LHCN-M2 (cell line): ENCODE measurements around the gene TOR4A. TPM values are rescaled to one million over a fixed set of nuclear protein-coding genes. Genes with fewer than 3 reads are reported as not detected.

Source experiments
- total RNA-seq: library from RNA; depleted of rRNA; stranded (reverse); fragments of >200 nt; gene quantifications from 2 replicates; pipeline ENCODE4 v1.2.3, GENCODE V29; 2014; rRNA removed

Gene TOR4A
- total RNA-seq, 1 experiment from 2014 or later = 2.6 TPM

Other genes starting within 250 kb of the TOR4A start
- gene ABCA2, start 249.5 kb upstream of the TOR4A start, total RNA-seq = 13.2 and 15.5 TPM in 2 replicates
- not detected in 2 replicates for gene FUT7, start 245.6 kb upstream of the TOR4A start, total RNA-seq
- gene NPDC1, start 231.5 kb upstream of the TOR4A start, total RNA-seq = 5.3 and 5.5 TPM in 2 replicates
- gene ENTPD2, start 223.7 kb upstream of the TOR4A start, total RNA-seq = not detected in 2 replicates
- gene SAPCD2, start 207.2 kb upstream of the TOR4A start, total RNA-seq = 16.1 and 17.7 TPM in 2 replicates
- gene UAP1L1, start 200.2 kb upstream of the TOR4A start, total RNA-seq = 13.6 and 17.6 TPM in 2 replicates
- gene MAN1B1, start 190.7 kb upstream of the TOR4A start, total RNA-seq = 78.4 and 92.8 TPM in 2 replicates
- gene DPP7, start 163.0 kb upstream of the TOR4A start, total RNA-seq = 81.8 and 91.5 TPM in 2 replicates
- 0.29 TPM in 1 of 2 replicates, not detected in the other for gene GRIN1, start 138.6 kb upstream of the TOR4A start, total RNA-seq
- not detected in 2 replicates for gene LRRC26, start 107.7 kb upstream of the TOR4A start, total RNA-seq
- gene TMEM210, start 105.7 kb upstream of the TOR4A start, total RNA-seq = 0.45 TPM in 1 of 2 replicates, not detected in the other
- 21.9 and 24.4 TPM in 2 replicates for gene ANAPC2, start 89.2 kb upstream of the TOR4A start, total RNA-seq
- gene SSNA1, start 89.0 kb upstream of the TOR4A start, total RNA-seq = 108 and 115 TPM in 2 replicates
- gene TPRN, start 77.0 kb upstream of the TOR4A start, total RNA-seq = 6.3 and 10.7 TPM in 2 replicates
- gene TMEM203, start 72.1 kb upstream of the TOR4A start, total RNA-seq = 45.7 and 50.1 TPM in 2 replicates
- gene NDOR1, start 72.0 kb upstream of the TOR4A start, total RNA-seq = 15.4 and 16.9 TPM in 2 replicates
- 0.26 TPM in 1 of 2 replicates, not detected in the other for gene RNF208, start 55.5 kb upstream of the TOR4A start, total RNA-seq
- gene CYSRT1, start 52.6 kb upstream of the TOR4A start, total RNA-seq = 4.1 and 4.4 TPM in 2 replicates
- gene RNF224, start 50.2 kb upstream of the TOR4A start, total RNA-seq = 0.06 and 0.23 TPM in 2 replicates
- 0.06 TPM in 1 of 2 replicates, not detected in the other for gene SLC34A3, start 46.8 kb upstream of the TOR4A start, total RNA-seq
- 517 and 586 TPM in 2 replicates for gene TUBB4B, start 36.4 kb upstream of the TOR4A start, total RNA-seq
- gene STPG3, start 26.4 kb upstream of the TOR4A start, total RNA-seq = not detected in 2 replicates
- gene NELFB, start 22.4 kb upstream of the TOR4A start, total RNA-seq = 60.7 and 61.8 TPM in 2 replicates
- gene NRARP, start 24.5 kb downstream of the TOR4A start, total RNA-seq = 0.06 TPM in 1 of 2 replicates, not detected in the other
- 4.0 and 6.5 TPM in 2 replicates for gene EXD3, start 145.4 kb downstream of the TOR4A start, total RNA-seq
- gene NOXA1, start 145.7 kb downstream of the TOR4A start, total RNA-seq = 0.17 and 0.19 TPM in 2 replicates
- not detected in 2 replicates for gene ENTPD8, start 163.6 kb downstream of the TOR4A start, total RNA-seq
- gene NSMF, start 181.6 kb downstream of the TOR4A start, total RNA-seq = 53.7 and 64.0 TPM in 2 replicates